Esophagus muscularis mucosa (tissue), 4 donors: ENCODE data around the gene SH3GL2. TPM values are rescaled to one million over a fixed set of nuclear protein-coding genes. Genes with fewer than 3 reads are reported as not detected.

Experiments used
- DNase-seq: peaks from one replicate; pipeline ENCODE4 v3.0.0-alpha.2; 2017; ENCODE audit errors: extremely low spot score
- H3K27ac ChIP-seq, 4 donors: fragments of 200-600 bp; sonication (generic); replicated peaks in 1 of 4; 1 replicate in 3 of 4; 2 replicates in 1 of 4; pipeline ENCODE4 v1.5.1; 2016 to 2019; ENCODE audit warnings: mild to moderate bottlenecking in 1 of 4
- H3K27me3 ChIP-seq, 4 donors: fragments of 200-600 bp; sonication (generic); one replicate each; pipeline versions ENCODE4 v1.5.1 to v1.6.0; 2016 to 2019
- H3K36me3 ChIP-seq, 4 donors: fragments of 200-600 bp; sonication (generic); one replicate each; pipeline ENCODE4 v1.5.1; 2016 to 2019
- H3K4me1 ChIP-seq, 4 donors: fragments of 200-600 bp; sonication (generic); one replicate each; pipeline ENCODE4 v1.5.1; 2016 to 2019
- H3K4me3 ChIP-seq, 4 donors: fragments of 200-600 bp; sonication (generic); 1 replicate in 2 of 4; 2 replicates in 2 of 4; pipeline ENCODE4 v1.5.1; 2016 to 2019; ENCODE audit warnings: mild to moderate bottlenecking in 4 of 4, moderate library complexity in 1 of 4
- H3K9me3 ChIP-seq, 4 donors: fragments of 200-600 bp; sonication (generic); 1 replicate in 3 of 4; 2 replicates in 1 of 4; pipeline ENCODE4 v1.5.1; 2016 to 2019
- CTCF ChIP-seq, 3 experiments: fragments of 200-600 bp in 2 of 3; fragments of 450-650 bp in 1 of 3; sonication (generic) in 2 of 3; IDR thresholded peaks; one replicate each; pipeline ENCODE4 v1.5.1; 2017 to 2019; ENCODE audit warnings: antibody characterized with exemption in 3 of 3, mild to moderate bottlenecking in 2 of 3, moderate library complexity in 1 of 3
- EP300 ChIP-seq: sonication (generic); formaldehyde crosslinking; IDR thresholded peaks from one replicate; pipeline ENCODE4 v1.6.1; 2017; ENCODE audit warnings: antibody characterized with exemption
- POLR2A ChIP-seq: fragments of 450-650 bp; IDR thresholded peaks from one replicate; pipeline ENCODE4 v1.6.1; 2017; ENCODE audit warnings: antibody characterized with exemption, moderate library complexity, mild to moderate bottlenecking, low read depth
- POLR2AphosphoS5 ChIP-seq, 2 donors: sonication (generic); formaldehyde crosslinking; IDR thresholded peaks; one replicate each; pipeline ENCODE4 v1.6.1; 2017; ENCODE audit warnings: antibody characterized with exemption in 2 of 2
- WGBS: methylation state at CpG from one replicate; pipeline ENCODE4 v1.1.5; 2018; 5-methylcytosine and 5-hydroxymethylcytosine counted together
- intact Hi-C: fragments of 100-400 bp; cut with DNase I; formaldehyde crosslinking; loops from one replicate; pipeline ENCODE4 v1.15.1; 2023
- total RNA-seq, 4 donors: library from RNA; depleted of rRNA; stranded (reverse); fragments of >200 nt; gene quantifications; one replicate each; pipeline versions ENCODE4 v1.1.0 to v1.2.1, GENCODE V29; 2016

Gene SH3GL2
- total RNA-seq, 4 donors from 2014 or later: 3.3 to 6.7 (median 5.2) TPM

GRCh38 chr9:17637229-17637628 is 58.4 kb downstream of the SH3GL2 start:
- no peaks in the 10 kb centered on the region for H3K9me3 ChIP-seq
- H3K36me3 ChIP-seq: no peaks in the 10 kb centered on the region
- 75% methylated on average over 3 of the region's 3 CpGs for WGBS
- TF ChIP-seq CTCF (IDR thresholded peaks at IDR 0.05) (no peak), EP300 (no peak), POLR2AphosphoS5 (IDR thresholded peaks at IDR 0.05) (no peak), POLR2A (no peak)
- intact Hi-C loops: no loop called here
- no peaks in the 10 kb centered on the region for H3K27me3 ChIP-seq
- no peaks in the 10 kb centered on the region for H3K4me1 ChIP-seq
- no peak for DNase-seq
- H3K27ac ChIP-seq: no peak overlapping the region
- H3K4me3 ChIP-seq: no peak overlapping the region

- no peak overlapping the region for H3K4me3 ChIP-seq
- TF ChIP-seq POLR2AphosphoS5 (IDR thresholded peaks at IDR 0.05) (no peak), POLR2A (no peak), CTCF (IDR thresholded peaks at IDR 0.05) (no peak), EP300 (no peak)
- H3K27ac ChIP-seq: no peak overlapping the region
- no peaks in the 10 kb centered on the region for H3K36me3 ChIP-seq
- no peaks in the 10 kb centered on the region for H3K27me3 ChIP-seq
- intact Hi-C loops: no loop called here
- DNase-seq: no peak
- H3K9me3 ChIP-seq: no peaks in the 10 kb centered on the region
- no peaks in the 10 kb centered on the region for H3K4me1 ChIP-seq
Observed at GRCh38 chr9:17648516-17648915, 69.7 kb downstream of the SH3GL2 start.

GRCh38 chr9:17651725-17652124 is 72.9 kb downstream of the SH3GL2 start:
- TF ChIP-seq POLR2AphosphoS5 (IDR thresholded peaks at IDR 0.05): no peak
- no peak for TF ChIP-seq CTCF (IDR thresholded peaks at IDR 0.05)
- no peak for TF ChIP-seq EP300
- no peak for TF ChIP-seq POLR2A
- 57% methylated on average over 1 of the region's 1 CpG for WGBS
- intact Hi-C loops: no loop called here

GRCh38 chr9:17653947-17654465 is 75.1 kb downstream of the SH3GL2 start:
- no peaks in the 10 kb centered on the region for H3K4me1 ChIP-seq
- intact Hi-C loops: no loop called here
- H3K27me3 ChIP-seq: no peaks in the 10 kb centered on the region
- no peak for DNase-seq
- TF ChIP-seq EP300: no peak
- TF ChIP-seq POLR2A: no peak
- no peak for TF ChIP-seq POLR2AphosphoS5 (IDR thresholded peaks at IDR 0.05)
- no peak for TF ChIP-seq CTCF (IDR thresholded peaks at IDR 0.05)
- no peak overlapping the region for H3K4me3 ChIP-seq
- no peaks in the 10 kb centered on the region for H3K9me3 ChIP-seq
- 68% methylated on average over 4 of the region's 4 CpGs for WGBS
- H3K36me3 ChIP-seq: no peaks in the 10 kb centered on the region
- no peak overlapping the region for H3K27ac ChIP-seq

More at GRCh38 chr9:17651725-17652124, 72.9 kb downstream of the SH3GL2 start:
- Histone ChIP-seq H3K27ac (no peak overlapping the region), H3K27me3 (no peaks in the 10 kb centered on the region), H3K36me3 (no peaks in the 10 kb centered on the region), H3K4me3 (no peak overlapping the region), H3K4me1 (no peaks in the 10 kb centered on the region), H3K9me3 (no peaks in the 10 kb centered on the region)
- no peak for DNase-seq

GRCh38 chr9:17656889-17657288 is 78.0 kb downstream of the SH3GL2 start:
- H3K36me3 ChIP-seq: no peaks in the 10 kb centered on the region
- no peaks in the 10 kb centered on the region for H3K4me1 ChIP-seq
- H3K27ac ChIP-seq: no peak overlapping the region
- no peaks in the 10 kb centered on the region for H3K27me3 ChIP-seq
- TF ChIP-seq POLR2AphosphoS5 (IDR thresholded peaks at IDR 0.05) (no peak), EP300 (no peak), CTCF (IDR thresholded peaks at IDR 0.05) (no peak), POLR2A (no peak)
- H3K9me3 ChIP-seq: no peaks in the 10 kb centered on the region
- WGBS: 58% methylated on average over 1 of the region's 1 CpG
- DNase-seq: no peak
- intact Hi-C loops: no loop called here
- H3K4me3 ChIP-seq: no peak overlapping the region
